ENCODE measurements around the gene PAFAH1B1. TPM values are rescaled to one million over a fixed set of nuclear protein-coding genes. Genes with fewer than 3 reads are reported as not detected.
"Not testable (repeated sequence)": the region's sequence is repeated elsewhere in the genome, so short reads cannot be mapped to it uniquely, and the experiment has no call there.

PAFAH1B1 gene
- total RNA-seq (2014; rRNA removed) (45.0 and 49.1 TPM in 2 replicates), Bru-seq, nascent RNA (percentile 84 among the genes with signal in this experiment), BruChase-seq, experiment 1, labeled RNA remaining after a 6-hour chase (percentile 86 among the genes with signal in this experiment), BruChase-seq, experiment 2, labeled RNA remaining after a 2-hour chase (percentile 86 among the genes with signal in this experiment)
- long read RNA-seq, full-length matches to known transcripts, result 53 of 66 reads
- long read RNA-seq, partial matches to known transcripts, result 4 of 66 reads
- long read RNA-seq, other reads (novel, unspliced or antisense), result 9 of 66 reads

DNA sequence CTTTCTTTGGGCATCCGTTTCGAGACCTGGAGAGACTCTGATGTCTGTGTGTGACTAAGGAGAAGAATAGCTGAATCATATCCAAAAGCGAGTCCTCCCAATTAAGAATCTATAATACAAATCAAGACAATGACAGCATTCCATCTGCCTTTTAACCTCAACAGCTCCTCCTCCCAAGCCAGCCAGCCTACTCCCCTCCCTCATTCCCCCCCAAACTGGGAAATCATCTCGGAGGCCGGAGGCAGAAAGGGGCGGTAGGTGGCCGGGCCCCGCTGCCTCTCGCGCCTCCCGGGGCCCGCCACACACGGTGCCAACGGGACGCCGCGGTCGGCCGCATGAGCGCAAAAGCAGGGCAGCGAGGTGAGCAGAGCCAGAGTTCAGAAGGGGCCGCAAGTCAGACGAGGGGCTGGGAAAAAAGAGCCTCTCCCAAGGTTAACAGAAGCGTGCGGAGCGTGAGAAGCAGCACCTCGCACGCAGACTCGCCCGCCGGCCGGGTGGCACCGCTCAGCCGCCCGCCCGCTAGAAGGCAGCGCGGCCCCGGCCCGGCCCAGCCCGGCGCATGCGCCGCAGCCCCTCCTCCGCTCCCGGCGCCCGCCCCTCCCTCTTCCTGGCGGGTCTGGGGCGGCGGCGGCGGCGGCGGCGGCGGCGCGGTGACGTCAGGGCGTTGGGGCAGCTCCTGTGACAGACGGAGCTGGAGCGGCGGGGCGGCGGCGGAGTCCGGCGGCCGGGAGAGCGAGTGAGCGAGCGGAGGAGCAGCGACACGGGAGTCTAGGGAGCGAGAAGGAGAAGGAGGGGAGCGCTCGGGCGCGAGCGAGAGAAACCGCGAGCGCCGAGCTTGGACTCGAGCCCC is at the start of gene PAFAH1B1:
Gene PAFAH1B1 (plus strand): TSS at position 684 of the 850 bp plus-strand sequence. CDS start 44,635 bp downstream, outside the sequence.
- H2AFZ ChIP-seq (ENCODE audit: low read length), result peak within 1 kb of the TSS; percentile 90
- H3K36me3 ChIP-seq (ENCODE audit: low read depth, low read length), result no peaks in the 10 kb centered on the region
- no peaks in the 10 kb centered on the region for H3K9me2 ChIP-seq (replicated peaks; ENCODE audit: low read length)
- H3K9me3 ChIP-seq (ENCODE audit: low read length), result no peaks in the 10 kb centered on the region
- H3K79me2 ChIP-seq (ENCODE audit: low read length), result peaks cover 44% of the 10 kb centered on the region
- ChIA-PET POLR2A (ENCODE audit: unreplicated experiment) (interaction anchor here (0.5 to 0.7 kb wide), 6 partner anchors 19 to 194 kb away, joined by 3 to 12 read pairs (median 7); no protein-coding TSS in a partner anchor), CTCF (interaction anchor here (0.6 to 1.1 kb wide), 4 partner anchors 13 to 423 kb away, joined by 3 to 8 read pairs (median 4); no protein-coding TSS in a partner anchor)
- H4K20me1 ChIP-seq (ENCODE audit: low read length), result peaks cover 30% of the 10 kb centered on the region
- peak within 1 kb of the TSS; percentile 97 for H3K9ac ChIP-seq (ENCODE audit: low read length)
- peak; percentile 85 for DNase-seq
- H3K27ac ChIP-seq (ENCODE audit: low read length), result peak within 1 kb of the TSS; percentile 90
- peaks cover 19% of the 10 kb centered on the region for H3K4me1 ChIP-seq (ENCODE audit: insufficient read depth, low read length)
- intact Hi-C loops (cut with micrococcal nuclease), result loop anchor here (5.0 to 10.0 kb wide), 2 partner anchors 62 to 81 kb away; partner anchors contain the start of gene METTL16
- H3K4me2 ChIP-seq (ENCODE audit: low read length), result peak within 1 kb of the TSS; percentile 94
- ATAC-seq, result peak; percentile 81
- H3F3A ChIP-seq (ENCODE audit: low read length, unreplicated experiment), result no peaks in the 10 kb centered on the region
- peak within 1 kb of the TSS; percentile 99 for H3K4me3 ChIP-seq (ENCODE audit: low read length)
- TSS peak; percentile 88 for BruUV-seq (replicated peaks)
- no peaks in the 10 kb centered on the region for H3K27me3 ChIP-seq (ENCODE audit: low read length)
- peak; percentile 66; the same call in 1 of the 2 replicates for TF ChIP-seq EZH2phosphoT487 (IDR thresholded peaks at IDR 0.05; ENCODE audit: borderline replicate concordance, low read length)
- no peak for TF ChIP-seq EZH2 (IDR thresholded peaks at IDR 0.05; ENCODE audit: low read length, unreplicated experiment)
- TF ChIP-seq, protein P1, sequence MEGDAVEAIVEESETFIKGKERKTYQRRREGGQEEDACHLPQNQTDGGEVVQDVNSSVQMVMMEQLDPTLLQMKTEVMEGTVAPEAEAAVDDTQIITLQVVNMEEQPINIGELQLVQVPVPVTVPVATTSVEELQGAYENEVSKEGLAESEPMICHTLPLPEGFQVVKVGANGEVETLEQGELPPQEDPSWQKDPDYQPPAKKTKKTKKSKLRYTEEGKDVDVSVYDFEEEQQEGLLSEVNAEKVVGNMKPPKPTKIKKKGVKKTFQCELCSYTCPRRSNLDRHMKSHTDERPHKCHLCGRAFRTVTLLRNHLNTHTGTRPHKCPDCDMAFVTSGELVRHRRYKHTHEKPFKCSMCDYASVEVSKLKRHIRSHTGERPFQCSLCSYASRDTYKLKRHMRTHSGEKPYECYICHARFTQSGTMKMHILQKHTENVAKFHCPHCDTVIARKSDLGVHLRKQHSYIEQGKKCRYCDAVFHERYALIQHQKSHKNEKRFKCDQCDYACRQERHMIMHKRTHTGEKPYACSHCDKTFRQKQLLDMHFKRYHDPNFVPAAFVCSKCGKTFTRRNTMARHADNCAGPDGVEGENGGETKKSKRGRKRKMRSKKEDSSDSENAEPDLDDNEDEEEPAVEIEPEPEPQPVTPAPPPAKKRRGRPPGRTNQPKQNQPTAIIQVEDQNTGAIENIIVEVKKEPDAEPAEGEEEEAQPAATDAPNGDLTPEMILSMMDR (conservative IDR thresholded peaks at IDR 0.05; ENCODE audit: low read depth, low read length), result 0 out of 2 replicates have a peak, but pooled peaks have one; percentile 7

DNA sequence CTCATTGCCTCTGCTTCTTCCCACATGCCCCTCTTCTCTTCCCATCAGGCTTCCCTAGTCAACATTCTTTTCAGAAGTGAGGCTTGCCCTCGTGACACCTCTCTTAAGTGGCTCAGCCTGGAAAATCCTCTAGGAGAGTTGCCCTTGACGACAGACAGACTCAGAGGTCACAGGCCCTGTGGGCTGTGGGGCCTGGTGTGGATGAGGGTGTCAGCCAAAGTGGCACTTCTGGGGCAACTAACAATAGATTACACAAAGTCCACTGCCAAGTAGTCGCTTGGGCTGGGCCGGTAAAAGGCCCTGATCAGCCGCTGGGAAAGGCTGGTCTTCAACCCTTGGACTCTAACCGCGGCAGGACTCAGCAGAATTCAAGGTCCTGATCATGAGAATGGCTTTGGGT is 48.1 kb upstream of the PAFAH1B1 start:
- Histone ChIP-seq H3K4me1 (ENCODE audit: insufficient read depth, low read length) (no peaks in the 10 kb centered on the region), H3K27me3 (ENCODE audit: low read length) (no peaks in the 10 kb centered on the region), H2AFZ (ENCODE audit: low read length) (no peak overlapping the region), H3K36me3 (ENCODE audit: low read depth, low read length) (no peaks in the 10 kb centered on the region), H3K27ac (ENCODE audit: low read length) (no peak overlapping the region), H3K9me3 (ENCODE audit: low read length) (no peaks in the 10 kb centered on the region), H4K20me1 (ENCODE audit: low read length) (no peaks in the 10 kb centered on the region), H3K9me2 (replicated peaks; ENCODE audit: low read length) (no peaks in the 10 kb centered on the region), H3K4me3 (ENCODE audit: low read length) (no peak overlapping the region), H3F3A (ENCODE audit: low read length, unreplicated experiment) (no peaks in the 10 kb centered on the region), H3K4me2 (ENCODE audit: low read length) (no peak overlapping the region), H3K9ac (ENCODE audit: low read length) (no peak overlapping the region), H3K79me2 (ENCODE audit: low read length) (no peaks in the 10 kb centered on the region)
- ChIA-PET CTCF (no interaction called here), POLR2A (ENCODE audit: unreplicated experiment) (no interaction called here)
- no TSS peak for BruUV-seq (replicated peaks)
- no peak for ATAC-seq
- DNase-seq, result no peak
- TF ChIP-seq EZH2 (IDR thresholded peaks at IDR 0.05; ENCODE audit: low read length, unreplicated experiment), result no peak
- intact Hi-C loops (cut with micrococcal nuclease), result no loop called here

DNA sequence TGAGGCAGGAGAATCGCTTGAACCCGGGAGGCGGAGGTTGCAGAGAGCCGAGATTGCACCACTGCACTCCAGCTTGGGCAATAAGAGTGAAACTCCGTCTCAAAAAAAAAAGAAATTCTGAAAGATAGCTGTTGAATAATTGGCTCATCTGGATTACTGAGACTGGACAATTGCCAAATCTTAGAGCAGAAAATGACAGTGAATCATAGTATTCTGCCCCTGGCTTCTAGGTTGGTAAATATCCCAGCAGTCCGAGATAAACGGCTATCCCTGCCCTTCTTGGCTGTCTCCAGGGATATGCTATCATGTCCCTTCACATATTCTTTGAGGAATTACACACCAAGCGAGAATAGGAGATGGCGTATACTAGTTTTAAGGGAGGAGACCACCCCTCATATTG is 46.3 kb upstream of the PAFAH1B1 start:
- H3K9me2 ChIP-seq (replicated peaks; ENCODE audit: low read length), result no peaks in the 10 kb centered on the region
- H3K4me1 ChIP-seq (ENCODE audit: insufficient read depth, low read length), result no peaks in the 10 kb centered on the region
- BruUV-seq (replicated peaks), result no TSS peak
- H3K79me2 ChIP-seq (ENCODE audit: low read length), result no peaks in the 10 kb centered on the region
- CTCF ChIA-PET, result no interaction called here
- no peaks in the 10 kb centered on the region for H3K36me3 ChIP-seq (ENCODE audit: low read depth, low read length)
- intact Hi-C loops (cut with micrococcal nuclease), result no loop called here
- H3K27me3 ChIP-seq (ENCODE audit: low read length), result no peaks in the 10 kb centered on the region
- ATAC-seq, result peak; percentile 73
- H3K9ac ChIP-seq (ENCODE audit: low read length), result no peak overlapping the region
- peak; percentile 52 for DNase-seq
- H3K4me3 ChIP-seq (ENCODE audit: low read length), result no peak overlapping the region
- TF ChIP-seq EZH2 (IDR thresholded peaks at IDR 0.05; ENCODE audit: low read length, unreplicated experiment), result no peak
- TF ChIP-seq, protein P1 (conservative IDR thresholded peaks at IDR 0.05; ENCODE audit: low read depth, low read length), result no peak
- TF ChIP-seq EZH2phosphoT487 (IDR thresholded peaks at IDR 0.05; ENCODE audit: borderline replicate concordance, low read length), result no peak
- POLR2A ChIA-PET (ENCODE audit: unreplicated experiment), result no interaction called here
- no peaks in the 10 kb centered on the region for H3K9me3 ChIP-seq (ENCODE audit: low read length)
- no peak overlapping the region for H3K27ac ChIP-seq (ENCODE audit: low read length)
- H3F3A ChIP-seq (ENCODE audit: low read length, unreplicated experiment), result no peaks in the 10 kb centered on the region
- H2AFZ ChIP-seq (ENCODE audit: low read length), result no peak overlapping the region
- peak overlapping the region; percentile 41 for H3K4me2 ChIP-seq (ENCODE audit: low read length)
- H4K20me1 ChIP-seq (ENCODE audit: low read length), result no peaks in the 10 kb centered on the region

DNA sequence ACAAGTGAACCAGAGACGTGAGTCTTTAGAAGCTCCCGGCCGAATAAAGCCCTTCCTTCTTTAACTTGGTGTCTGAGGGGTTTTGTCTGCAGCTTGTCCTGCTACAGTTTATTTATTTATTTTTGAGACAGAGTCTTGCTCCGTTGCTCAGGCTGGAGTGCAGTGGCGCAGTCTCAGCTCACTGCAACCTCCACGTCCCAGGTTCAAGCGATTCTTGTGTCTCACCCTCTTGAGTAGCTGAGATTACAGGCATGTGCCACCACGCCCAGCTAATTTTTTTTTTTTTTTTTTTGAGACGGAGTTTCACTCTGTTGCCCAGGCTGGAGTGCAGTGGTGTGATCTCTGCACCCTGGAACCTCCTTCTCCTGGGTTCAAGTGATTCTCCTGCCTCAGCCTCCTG is 45.4 kb upstream of the PAFAH1B1 start:
- BruUV-seq (replicated peaks); H3K9me2 ChIP-seq (replicated peaks; ENCODE audit: low read length); H3K9ac ChIP-seq (ENCODE audit: low read length); H3K79me2 ChIP-seq (ENCODE audit: low read length); H4K20me1 ChIP-seq (ENCODE audit: low read length); DNase-seq; H2AFZ ChIP-seq (ENCODE audit: low read length); H3K27me3 ChIP-seq (ENCODE audit: low read length); ATAC-seq; H3K4me2 ChIP-seq (ENCODE audit: low read length); H3K9me3 ChIP-seq (ENCODE audit: low read length); H3F3A ChIP-seq (ENCODE audit: low read length, unreplicated experiment); H3K4me1 ChIP-seq (ENCODE audit: insufficient read depth, low read length); CTCF ChIA-PET; H3K36me3 ChIP-seq (ENCODE audit: low read depth, low read length); H3K27ac ChIP-seq (ENCODE audit: low read length); H3K4me3 ChIP-seq (ENCODE audit: low read length); POLR2A ChIA-PET (ENCODE audit: unreplicated experiment); intact Hi-C loops (cut with micrococcal nuclease): not testable (repeated sequence)

Data from PC-3 (cell line).